K562 (cell line): ENCODE measurements around the gene CDCA5. TPM values are rescaled to one million over a fixed set of nuclear protein-coding genes. Genes with fewer than 3 reads are reported as not detected.
A peak's percentile ranks its signal among the peaks of the same experiment; 100 is the strongest.

Experiments
- CEBPB ChIP-seq: fragments of 450-650 bp; IDR thresholded peaks from 2 replicates; pipeline ENCODE4 v1.6.1; 2016; ENCODE audit warnings: missing genetic modification characterization, missing compliant biosample characterization
- E2F4 ChIP-seq: sonication (generic); formaldehyde crosslinking; IDR thresholded peaks from 2 replicates; pipeline ENCODE4 v1.8.0; 2022; ENCODE audit warnings: mild to moderate bottlenecking, low read depth, missing genetic modification reagents
- EP400 ChIP-seq: fragments of 450-650 bp; IDR thresholded peaks from 2 replicates; pipeline ENCODE4 v1.6.1; 2017; ENCODE audit warnings: antibody characterized with exemption, mild to moderate bottlenecking, moderate library complexity
- ETV5 ChIP-seq: sonication (generic); formaldehyde crosslinking; IDR thresholded peaks from 2 replicates; pipeline ENCODE4 v1.4.0; 2020; ENCODE audit warnings: low read depth, mild to moderate bottlenecking, missing genetic modification reagents
- HLTF ChIP-seq: fragments of 450-650 bp; IDR thresholded peaks from 2 replicates; pipeline ENCODE4 v1.6.1; 2016
- HMG20B ChIP-seq: fragments of 250-450 bp; sonication (Bioruptor Pico); IDR thresholded peaks from 2 replicates; pipeline ENCODE4 v1.5.0; 2021; ENCODE audit warnings: mild to moderate bottlenecking
- HNRNPL ChIP-seq: fragments of 200-400 bp; formaldehyde crosslinking; IDR thresholded peaks from 2 replicates; pipeline ENCODE4 v1.6.1; 2017; ENCODE audit warnings: low read depth, mild to moderate bottlenecking, low read length
- KHSRP ChIP-seq: fragments of 450-650 bp; IDR thresholded peaks from 2 replicates; pipeline ENCODE4 v1.6.1; 2017
- MNT ChIP-seq, 2 experiments: fragments of 450-650 bp; conservative IDR thresholded peaks; 2 replicates each; pipeline ENCODE4 v1.6.1; 2017; ENCODE audit warnings: mild to moderate bottlenecking in 2 of 2, moderate library complexity in 2 of 2
- POU5F1 ChIP-seq: fragments of 150-350 bp; IDR thresholded peaks from 2 replicates; pipeline ENCODE4 v1.6.1; 2014; ENCODE audit warnings: borderline replicate concordance, low read length, low read depth, mild to moderate bottlenecking; ENCODE audit not compliant: partially characterized antibody
- RFX5 ChIP-seq: IDR thresholded peaks from 2 replicates; pipeline ENCODE4 v1.6.1; 2011; ENCODE audit warnings: low read depth, mild to moderate bottlenecking, improper control_type of control experiment, low read length
- SMARCC2 ChIP-seq: fragments of 450-650 bp; IDR thresholded peaks from 2 replicates; pipeline ENCODE4 v1.6.1; 2017; ENCODE audit warnings: antibody characterized with exemption, moderate library complexity, mild to moderate bottlenecking, low read depth
- SNRNP70 ChIP-seq: fragments of 200-400 bp; formaldehyde crosslinking; optimal IDR thresholded peaks from 2 replicates; pipeline ENCODE3; 2017; ENCODE audit warnings: low read depth, low read length
- TEAD2 ChIP-seq: fragments of 450-650 bp; IDR thresholded peaks from 2 replicates; pipeline ENCODE4 v1.6.1; 2016; ENCODE audit warnings: missing genetic modification characterization, control low read depth, missing compliant biosample characterization
- ZBTB34 ChIP-seq: fragments of 250-450 bp; sonication (Bioruptor Pico); IDR thresholded peaks from 2 replicates; pipeline ENCODE4 v1.8.0; 2021; ENCODE audit warnings: mild to moderate bottlenecking, moderate library complexity
- ZNF121 ChIP-seq: sonication (generic); formaldehyde crosslinking; conservative IDR thresholded peaks from 2 replicates; pipeline ENCODE4 v1.8.0; 2022; ENCODE audit warnings: missing genetic modification reagents
- ZNF347 ChIP-seq: fragments of 450-650 bp; formaldehyde crosslinking; IDR thresholded peaks from 2 replicates; pipeline ENCODE4 v1.4.0; 2020; ENCODE audit warnings: low read depth, mild to moderate bottlenecking, moderate library complexity
- ZNF639 ChIP-seq, 2 experiments: fragments of 200-800 bp in 1 of 2; sonication (Bioruptor generic) in 1 of 2; sonication (generic) in 1 of 2; formaldehyde crosslinking in 1 of 2; IDR thresholded peaks in 1 of 2; conservative IDR thresholded peaks in 1 of 2; 2 replicates each; pipeline versions ENCODE4 v1.5.0 to v1.6.1; 2016 to 2020; ENCODE audit warnings: missing compliant biosample characterization in 1 of 2, missing genetic modification characterization in 1 of 2, missing genetic modification reagents in 1 of 2
- ZNF707 ChIP-seq: fragments of 250-450 bp; sonication (Bioruptor Pico); conservative IDR thresholded peaks from 2 replicates; pipeline ENCODE4 v1.8.0; 2022; ENCODE audit warnings: inconsistent platforms, mild to moderate bottlenecking, moderate library complexity
- polyA plus RNA-seq, 8 experiments: library from polyadenylated mRNA; depleted of rRNA in 4 of 8; stranded (reverse) in 5 of 8; unstranded in 3 of 8; fragments of >200 nt; fragmentation: Nextera tagmentation in 2 of 8; fragmentation: Illumina TruSeq in 1 of 8; extraction: Ambion mirVana in 2 of 8; extraction: Trizol in 1 of 8; gene quantifications; 2 replicates each; pipeline versions ENCODE4 v1.2.1 to v1.2.3, GENCODE V29; 2011 to 2014; ENCODE audit warnings: inconsistent platforms in 1 of 8, missing spikeins in 1 of 8
- total RNA-seq, 7 experiments: library from RNA; depleted of rRNA in 6 of 7; stranded (reverse); fragments of >200 nt in 6 of 7; fragmentation: Illumina TruSeq in 2 of 7; extraction: Trizol in 2 of 7; gene quantifications; 2 replicates each; pipeline versions ENCODE4 v1.2.1 to v1.2.3, GENCODE V29; 2011 to 2021; ENCODE audit warnings: low replicate concordance in 1 of 7

Gene CDCA5
- total and polyA plus RNA-seq, 9 of the 15 experiments (the other 6 are each of a cell fraction or from before 2014, with no cell fraction given), result 18.9 to 94.3 (median 64.6) TPM

- TF ChIP-seq HNRNPL (0 out of 2 replicates have a peak, but pooled peaks have one; percentile 22), HMG20B (CRISPR knock-in tag) (no peak), ZNF639 (CRISPR knock-in tag; conservative IDR thresholded peaks at IDR 0.05 in 1 of 2, IDR thresholded peaks at IDR 0.05 in 1 of 2) (peak in 1 of 2 experiments; percentile 87; a peak in 2 of 4 replicates), ZNF347 (CRISPR knock-in tag) (no peak), ZNF121 (no peak), EP400 (peak; percentile 97), CEBPB (tag) (no peak), ZNF707 (CRISPR knock-in tag) (no peak), SNRNP70 (no peak), KHSRP (peak; percentile 83), POU5F1 (no peak), SMARCC2 (no peak), ZBTB34 (CRISPR knock-in tag) (no peak), HLTF (0 out of 2 replicates have a peak, but pooled peaks have one; percentile 36), TEAD2 (tag) (no peak), RFX5 (no peak), ETV5 (CRISPR knock-in tag) (0 out of 2 replicates have a peak, but pooled peaks have one; percentile 32), E2F4 (peak; percentile 81), MNT (conservative IDR thresholded peaks at IDR 0.05) (peak; percentile 75 to 88)
These were observed 38.2 kb upstream of the CDCA5 start, which contains the start of the genes FAU and MRPL49 (continued) for GRCh38 chr11:65121865-65122696.
